NCI-H2196 (cell line): ENCODE measurements around the gene TMEM9B.

Experiments
- DNase-seq: peaks from one replicate; lab custom pipeline; 2025; ENCODE audit not compliant: unreplicated experiment; lab: John Stamatoyannopoulos, UW

Gene TMEM9B

DNA sequence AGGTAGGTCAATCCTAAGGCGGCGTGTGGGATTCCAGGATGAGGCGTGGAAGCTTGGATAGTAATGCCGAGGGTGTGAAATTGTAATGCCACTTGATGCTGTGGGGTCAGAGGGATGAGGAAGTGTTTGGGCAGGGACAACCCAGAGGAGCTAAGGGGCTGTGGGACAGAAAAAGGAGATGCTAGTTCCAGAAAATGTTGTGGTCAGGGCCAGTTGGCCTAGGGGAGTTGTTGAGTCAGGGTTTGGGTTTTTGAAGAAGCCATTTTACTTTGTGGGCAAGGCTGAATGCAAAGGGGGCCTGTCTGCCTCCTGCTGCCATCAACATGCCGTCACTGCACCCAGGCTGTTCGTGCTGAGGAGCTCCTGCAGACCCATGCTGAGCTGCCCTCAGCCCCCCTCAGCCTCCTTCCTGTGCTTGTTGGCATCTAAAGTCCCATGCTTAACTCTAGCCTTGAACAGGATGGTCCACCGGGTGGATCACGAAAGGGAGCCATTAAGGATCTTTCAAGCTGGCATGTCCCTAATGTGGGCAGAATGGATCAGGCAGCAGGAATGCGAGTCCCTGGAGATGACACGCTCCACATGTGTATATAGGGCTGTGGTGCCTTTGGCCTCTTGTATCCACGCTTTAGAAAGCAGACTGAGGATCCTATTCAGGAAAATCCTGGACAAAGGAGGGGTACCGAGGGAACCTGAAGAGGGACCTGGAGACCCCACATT, 33.6 kb downstream of the TMEM9B start:
- no peak for DNase-seq

DNA sequence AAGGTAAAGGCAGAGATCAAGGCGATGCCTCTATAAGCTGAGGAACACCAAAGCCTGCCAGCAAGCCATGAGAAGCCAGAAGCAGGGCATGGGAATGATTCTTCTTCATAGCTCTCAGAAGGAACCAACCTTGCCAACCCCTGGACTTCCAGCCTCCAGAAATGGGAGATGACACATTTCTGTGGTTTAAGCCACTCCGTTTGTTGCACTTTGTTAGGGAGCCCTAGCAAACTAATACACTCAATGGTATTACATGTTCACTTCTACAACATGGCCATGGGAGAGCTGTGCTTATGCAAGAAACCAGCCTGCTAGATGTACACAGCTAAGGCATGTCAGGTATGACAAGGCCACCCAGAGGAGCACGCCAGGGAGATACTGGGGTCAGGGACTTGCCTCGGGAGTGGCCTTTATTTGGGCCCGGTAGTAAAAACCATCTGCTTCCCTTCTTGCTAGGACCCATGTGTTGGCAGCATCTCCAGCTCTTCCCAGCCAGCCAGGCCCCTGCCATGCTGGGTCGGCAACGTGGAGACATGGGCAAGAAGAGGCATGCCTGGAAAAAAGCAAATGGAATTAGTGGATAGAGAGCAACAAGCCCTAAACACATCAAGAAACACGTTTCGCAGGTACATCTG, 35.1 kb downstream of the TMEM9B start:
- no peak for DNase-seq

DNA sequence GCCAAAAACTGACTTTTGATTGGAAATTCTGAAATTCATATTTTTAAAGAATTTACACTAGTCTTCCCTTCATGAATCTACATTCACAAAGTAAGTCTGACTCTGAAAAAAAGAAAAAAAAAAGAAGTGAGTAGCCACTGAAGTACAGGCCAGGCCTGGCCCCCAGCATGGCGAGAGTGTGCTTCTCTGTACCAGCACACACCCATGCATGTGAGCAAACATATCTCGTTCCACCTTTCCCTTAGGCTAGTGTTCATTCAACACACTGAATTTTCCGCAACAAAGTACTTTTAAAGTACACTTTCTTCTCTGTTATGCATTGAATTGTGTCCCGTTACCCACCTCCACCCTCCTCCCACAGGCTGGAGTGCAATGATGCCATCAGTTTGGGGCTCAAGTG, 36.0 kb downstream of the TMEM9B start:
- DNase-seq: no peak

DNA sequence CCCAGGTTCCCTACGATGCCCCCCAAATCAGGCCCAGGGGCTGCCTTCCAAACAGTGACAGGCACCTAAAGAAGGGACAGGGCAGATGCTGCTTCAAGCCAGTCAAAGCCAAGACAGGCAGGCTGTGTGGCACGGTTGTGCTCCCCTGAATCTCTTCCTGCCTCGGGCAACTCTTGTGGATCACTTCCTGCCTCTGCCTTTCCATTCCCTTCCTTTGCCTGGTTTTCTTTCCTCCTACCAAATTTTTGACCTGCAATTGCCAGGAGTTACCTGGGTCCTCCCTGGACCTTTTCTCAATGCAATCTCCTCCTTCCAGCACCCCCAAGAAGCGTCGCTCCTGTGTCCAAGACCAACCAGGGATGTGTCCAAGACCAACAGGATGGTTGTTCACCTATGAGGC, 37.0 kb downstream of the TMEM9B start:
- DNase-seq: no peak

DNA sequence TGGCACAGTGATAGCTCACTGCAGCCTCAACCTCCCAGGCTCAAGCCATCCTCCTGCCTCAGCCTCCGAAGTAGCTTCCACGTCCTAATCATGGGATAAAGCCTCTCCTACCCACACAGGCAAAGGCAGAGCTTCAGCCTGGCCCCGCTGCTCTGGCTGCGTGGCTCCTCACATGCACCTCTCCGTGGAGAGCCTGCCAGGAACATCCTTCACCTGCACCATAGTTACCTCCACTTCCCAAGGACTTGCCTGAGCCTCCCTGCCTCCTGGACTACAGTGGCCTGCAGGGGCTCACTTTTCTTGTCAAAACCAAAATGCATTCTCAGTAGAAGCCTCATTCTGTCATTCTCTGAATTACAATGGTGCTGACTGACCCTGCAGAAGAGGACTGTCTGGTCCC, 38.0 kb downstream of the TMEM9B start:
- DNase-seq: no peak

DNA sequence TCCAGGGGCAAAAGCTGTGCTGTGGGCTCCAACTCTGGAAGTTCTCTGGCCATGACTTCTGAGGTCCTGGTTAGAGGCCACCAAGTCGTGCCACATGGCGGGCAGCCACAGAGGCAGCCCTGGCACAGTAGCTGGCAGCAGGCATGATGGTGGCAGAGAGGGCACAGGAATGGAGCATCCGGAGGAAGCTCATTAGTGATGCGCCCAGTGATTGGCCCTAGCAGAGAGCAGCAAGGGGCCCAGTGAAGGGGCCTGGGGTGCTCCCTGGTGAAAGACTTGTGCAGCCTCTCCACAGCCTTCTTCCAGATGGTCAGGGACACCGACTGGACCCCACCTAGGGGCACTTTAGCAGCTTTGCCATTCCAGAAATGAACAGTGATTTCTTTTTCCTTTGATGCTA, 38.5 kb downstream of the TMEM9B start:
- DNase-seq: no peak

DNA sequence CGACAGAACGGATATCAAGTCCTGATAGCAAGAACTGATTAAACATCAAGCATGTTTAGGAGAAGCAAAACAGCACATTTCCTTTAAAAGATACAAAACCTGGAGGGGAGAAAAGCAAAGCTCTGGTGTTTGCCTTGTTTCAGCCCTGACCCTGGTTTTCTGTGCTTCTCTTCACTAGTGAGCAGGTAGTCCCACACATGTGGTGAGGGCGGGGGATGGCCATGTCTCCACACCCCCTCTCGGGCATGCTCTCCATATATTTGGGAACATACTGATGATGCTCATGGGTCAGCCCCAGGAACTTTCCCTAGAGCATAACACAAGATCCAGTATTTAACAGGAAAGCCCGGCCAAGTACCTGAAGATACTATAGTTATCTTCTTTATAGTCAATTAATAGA, 41.6 kb downstream of the TMEM9B start:
- DNase-seq: no peak

DNA sequence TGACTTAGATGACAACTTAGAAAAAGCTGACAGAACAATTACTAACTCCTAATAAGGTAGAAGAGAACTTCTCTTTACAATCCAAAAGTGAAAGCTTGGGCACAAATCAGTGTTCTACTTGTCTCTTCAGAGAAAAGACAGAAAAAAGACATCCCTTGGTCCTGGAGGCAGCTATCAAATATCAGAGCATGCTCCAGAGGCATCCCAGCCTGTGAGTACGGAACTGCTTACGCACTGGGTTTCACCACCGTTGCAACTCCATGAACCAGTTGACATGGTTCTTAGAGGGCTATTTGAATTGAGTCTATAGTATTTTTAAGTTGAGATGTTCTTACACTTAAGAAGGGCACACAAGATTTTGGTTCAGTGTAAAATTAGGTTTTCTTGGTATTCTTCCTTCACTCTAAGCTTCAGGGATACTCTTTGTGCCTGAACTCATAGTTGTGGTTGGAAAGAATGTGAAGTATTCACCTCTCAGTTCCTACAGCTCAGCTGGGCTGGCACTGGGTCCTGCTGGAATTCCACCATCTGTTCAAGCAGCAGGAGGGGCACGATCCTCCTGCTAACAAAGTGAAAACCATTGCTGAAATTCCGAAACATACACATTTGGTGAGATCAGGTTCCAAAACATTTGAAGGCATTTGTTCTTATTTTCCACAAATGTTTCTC, 47.0 kb downstream of the TMEM9B start:
- no peak for DNase-seq

DNA sequence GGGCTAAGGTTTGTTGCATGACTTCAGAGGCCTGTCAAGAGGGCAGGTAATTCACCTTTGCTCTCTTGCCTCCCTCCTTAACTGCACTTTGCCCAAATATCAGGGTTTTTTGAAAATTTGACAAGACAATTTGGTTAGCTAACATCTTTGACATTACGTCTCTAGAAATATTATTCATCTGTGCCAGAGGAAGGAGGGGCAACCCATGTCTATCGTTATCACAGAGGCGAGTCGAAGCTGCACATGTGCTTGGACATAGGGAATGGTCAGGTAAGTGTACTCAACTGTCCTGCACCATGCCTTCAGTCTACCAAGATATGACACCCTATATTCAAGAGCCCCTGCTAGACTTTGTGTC, 49.6 kb downstream of the TMEM9B start:
- no peak for DNase-seq

DNA sequence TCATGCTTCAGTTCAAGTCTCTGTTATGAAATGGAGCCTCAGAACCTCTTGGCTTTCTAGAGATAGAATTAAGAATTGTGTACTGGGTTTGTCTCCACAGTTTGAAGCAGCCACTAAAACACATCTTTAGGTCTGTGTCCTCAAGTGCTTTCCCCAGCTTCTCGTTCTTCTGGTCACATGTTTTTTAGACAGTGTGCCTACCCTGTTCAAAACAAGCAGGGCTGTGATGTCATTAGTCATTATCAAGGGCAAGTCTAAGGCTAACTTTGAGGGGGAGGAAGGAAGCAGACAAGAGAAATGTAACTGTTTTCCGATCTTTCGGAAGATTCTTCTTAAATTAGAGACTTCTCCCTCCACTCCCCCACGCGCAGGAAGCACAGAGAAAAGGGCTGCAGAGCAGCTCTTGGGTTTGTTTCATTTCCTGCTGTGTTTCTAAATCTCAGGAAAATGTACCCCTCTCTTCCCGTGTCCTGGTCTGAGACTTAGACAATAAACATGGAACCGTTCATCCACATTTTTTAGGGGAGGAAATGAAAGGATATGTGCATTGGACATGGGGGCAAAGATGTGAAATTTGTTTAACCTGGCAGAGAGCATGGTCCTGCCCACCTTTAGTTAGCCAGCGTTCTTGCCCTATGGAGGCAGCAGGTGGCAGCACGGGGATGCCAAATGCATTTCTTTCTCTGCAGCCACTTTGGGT, 50.1 kb downstream of the TMEM9B start:
- DNase-seq: peak; percentile 47

DNA sequence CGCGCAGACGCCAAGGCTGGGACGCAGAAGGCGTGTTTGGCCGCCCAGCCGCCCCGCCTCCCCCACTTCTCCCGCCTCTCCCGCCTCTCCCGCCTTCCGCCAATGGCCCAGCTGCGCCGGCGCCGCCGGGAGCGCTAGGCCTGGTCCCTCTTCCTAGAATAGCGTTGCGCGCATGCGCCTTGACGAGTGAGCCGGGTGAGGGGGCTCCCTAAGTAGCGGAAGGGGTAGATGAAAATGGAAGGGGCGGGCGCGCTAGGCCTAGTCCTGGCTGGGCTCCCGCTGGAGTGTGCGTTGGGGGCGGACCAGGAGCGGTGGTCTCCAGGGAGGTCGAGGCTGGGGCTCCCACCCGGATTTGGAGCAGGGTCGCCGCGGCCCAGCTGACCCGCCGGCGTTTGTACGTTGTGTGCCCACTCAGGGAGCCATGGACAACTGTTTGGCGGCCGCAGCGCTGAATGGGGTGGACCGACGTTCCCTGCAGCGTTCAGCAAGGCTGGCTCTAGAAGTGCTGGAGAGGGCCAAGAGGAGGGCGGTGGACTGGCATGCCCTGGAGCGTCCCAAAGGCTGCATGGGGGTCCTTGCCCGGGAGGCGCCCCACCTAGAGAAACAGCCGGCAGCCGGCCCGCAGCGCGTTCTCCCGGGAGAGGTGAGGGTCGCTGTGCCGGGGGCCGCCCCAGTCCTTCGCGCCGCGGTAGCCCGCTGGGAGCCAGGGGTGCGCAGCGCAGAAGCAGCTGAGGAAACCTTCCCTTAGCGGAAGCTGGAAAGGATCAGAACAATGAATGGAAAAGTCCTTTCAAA, 53.0 kb downstream of the TMEM9B start, which contains the start of gene AKIP1:
AKIP1 (plus strand) TSS at position 161 of the 795 bp plus-strand sequence; CDS start at position 422, 261 bp downstream.
- DNase-seq: peak; percentile 97

DNA sequence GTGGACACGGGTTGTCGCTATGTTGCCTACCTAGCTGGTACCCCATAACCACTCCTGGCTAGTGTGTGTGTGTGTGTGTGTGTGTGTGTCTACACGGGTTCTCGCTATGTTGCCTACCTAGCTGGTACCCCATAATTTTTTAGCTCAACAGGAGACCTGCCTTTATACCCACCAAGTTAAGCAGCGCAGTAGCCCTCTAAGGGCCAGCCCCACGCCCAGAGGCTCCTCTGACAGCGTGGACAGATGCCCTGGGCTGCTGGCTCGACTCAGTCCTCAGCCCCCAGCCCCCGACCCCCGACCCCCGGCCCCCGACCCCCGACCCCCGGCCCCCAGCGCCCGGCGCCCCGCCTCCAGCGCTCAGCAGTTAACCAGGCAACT, 53.6 kb downstream of the TMEM9B start:
- DNase-seq: no peak

DNA sequence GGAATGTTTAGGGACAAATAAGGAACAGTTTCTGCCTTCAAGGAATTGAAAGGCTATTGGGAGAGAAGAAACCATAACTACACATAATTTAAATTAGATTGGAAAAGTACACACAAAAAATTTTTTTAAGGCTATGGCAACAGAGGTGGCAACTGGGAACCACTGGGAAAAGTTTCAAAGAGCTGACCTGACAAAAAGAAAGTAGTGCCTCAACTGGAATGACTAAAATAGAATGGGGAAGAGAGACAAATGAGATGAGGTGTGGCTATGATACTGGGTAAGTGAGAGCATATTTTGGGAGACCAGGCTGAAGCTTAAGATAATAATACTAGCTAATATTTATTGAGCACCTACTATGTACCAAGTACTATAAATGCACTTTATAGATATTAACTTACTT, 56.1 kb downstream of the TMEM9B start:
- no peak for DNase-seq

DNA sequence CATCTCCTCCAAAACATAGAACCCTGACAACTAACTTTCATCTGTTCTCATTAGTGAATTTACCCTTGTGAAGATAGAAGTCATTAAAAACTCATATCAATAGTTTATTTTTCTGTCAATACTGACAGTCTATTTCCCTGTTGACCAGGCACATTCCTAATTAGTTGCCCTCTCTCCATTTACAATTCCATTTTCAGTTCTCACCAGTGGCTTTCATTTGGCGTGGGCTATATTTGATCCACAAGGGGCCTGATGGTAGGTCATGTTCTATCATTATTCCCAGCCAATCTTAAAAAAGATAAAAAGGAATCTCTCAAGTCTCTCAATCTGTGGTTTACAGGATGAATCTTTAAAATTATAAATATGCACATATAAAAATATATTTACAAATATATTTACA, 57.1 kb downstream of the TMEM9B start:
- DNase-seq: no peak

DNA sequence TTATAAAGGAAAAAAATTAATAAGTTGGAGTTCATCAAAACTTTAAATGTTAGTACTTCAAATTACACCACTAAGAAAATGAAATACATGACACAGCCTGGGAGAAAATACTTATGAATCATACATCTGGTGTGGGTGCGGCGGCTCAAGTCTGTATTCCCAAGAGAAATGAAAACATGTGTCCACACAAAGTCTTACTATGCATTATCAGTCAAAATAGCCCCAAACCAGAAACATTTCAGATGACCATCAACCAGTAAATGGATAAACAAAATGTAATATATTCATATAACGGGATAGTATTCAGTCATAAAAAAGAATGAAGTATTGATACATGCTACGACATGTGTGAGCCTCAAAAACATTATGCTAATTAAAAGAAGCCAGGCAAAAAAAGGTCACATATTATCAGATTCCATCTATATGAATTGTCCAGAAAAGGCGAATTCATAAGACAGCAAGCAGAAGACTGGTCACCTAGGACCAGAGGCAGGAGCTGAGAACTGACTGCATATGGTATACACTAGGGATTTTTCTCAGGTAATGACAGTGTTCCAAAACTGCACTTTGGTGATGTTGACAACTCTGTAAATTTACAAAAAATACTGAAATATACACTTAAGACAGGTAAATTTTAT, 58.6 kb downstream of the TMEM9B start:
- DNase-seq: no peak

DNA sequence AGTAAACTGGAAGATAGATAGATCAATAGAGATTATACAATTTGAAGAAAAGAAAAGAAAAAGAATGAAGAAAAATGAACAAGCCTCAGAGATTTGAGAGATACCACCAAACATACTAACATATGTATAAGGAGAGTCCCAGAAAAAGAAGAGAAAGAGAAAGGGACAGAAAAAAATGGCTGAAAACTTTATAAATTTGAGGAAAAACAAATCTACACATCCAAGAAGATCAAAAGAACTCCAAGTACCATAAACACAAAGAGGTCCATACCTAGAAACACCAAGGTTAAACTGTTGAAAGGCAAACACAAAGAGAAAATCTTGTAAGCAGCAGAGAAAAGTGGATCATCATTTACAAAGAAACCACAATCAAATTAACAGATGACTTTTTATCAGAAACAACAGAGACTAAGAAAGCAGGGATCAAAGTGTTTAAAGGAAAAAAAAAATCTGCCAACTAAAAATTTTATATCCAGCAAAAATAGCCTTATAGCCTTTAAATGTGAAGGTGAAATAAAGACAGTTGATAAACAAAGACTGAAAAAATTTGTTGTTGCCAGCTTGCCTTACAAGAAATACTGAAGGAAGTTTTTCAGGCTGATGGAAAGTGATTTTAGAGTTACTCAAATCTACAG, 65.0 kb downstream of the TMEM9B start:
- no peak for DNase-seq
